ENCODE data around the gene CCDC69.

Gene CCDC69, protein sequence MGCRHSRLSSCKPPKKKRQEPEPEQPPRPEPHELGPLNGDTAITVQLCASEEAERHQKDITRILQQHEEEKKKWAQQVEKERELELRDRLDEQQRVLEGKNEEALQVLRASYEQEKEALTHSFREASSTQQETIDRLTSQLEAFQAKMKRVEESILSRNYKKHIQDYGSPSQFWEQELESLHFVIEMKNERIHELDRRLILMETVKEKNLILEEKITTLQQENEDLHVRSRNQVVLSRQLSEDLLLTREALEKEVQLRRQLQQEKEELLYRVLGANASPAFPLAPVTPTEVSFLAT

GRCh38 chr5:151223447-151224264 is at the start of gene CCDC69:
Gene CCDC69, minus strand, starts transcription at chr5:151224092. Its CDS starts 122 bp downstream, at chr5:151223970.
- H3K27ac ChIP-seq = no peak within 1 kb of the TSS

GRCh38 chr5:151271336-151271735 is 47.4 kb upstream of the CCDC69 start:
- TF ChIP-seq ZFX (IDR thresholded peaks at IDR 0.05; ENCODE audit: borderline replicate concordance) = no peak
- TF ChIP-seq, protein P1, sequence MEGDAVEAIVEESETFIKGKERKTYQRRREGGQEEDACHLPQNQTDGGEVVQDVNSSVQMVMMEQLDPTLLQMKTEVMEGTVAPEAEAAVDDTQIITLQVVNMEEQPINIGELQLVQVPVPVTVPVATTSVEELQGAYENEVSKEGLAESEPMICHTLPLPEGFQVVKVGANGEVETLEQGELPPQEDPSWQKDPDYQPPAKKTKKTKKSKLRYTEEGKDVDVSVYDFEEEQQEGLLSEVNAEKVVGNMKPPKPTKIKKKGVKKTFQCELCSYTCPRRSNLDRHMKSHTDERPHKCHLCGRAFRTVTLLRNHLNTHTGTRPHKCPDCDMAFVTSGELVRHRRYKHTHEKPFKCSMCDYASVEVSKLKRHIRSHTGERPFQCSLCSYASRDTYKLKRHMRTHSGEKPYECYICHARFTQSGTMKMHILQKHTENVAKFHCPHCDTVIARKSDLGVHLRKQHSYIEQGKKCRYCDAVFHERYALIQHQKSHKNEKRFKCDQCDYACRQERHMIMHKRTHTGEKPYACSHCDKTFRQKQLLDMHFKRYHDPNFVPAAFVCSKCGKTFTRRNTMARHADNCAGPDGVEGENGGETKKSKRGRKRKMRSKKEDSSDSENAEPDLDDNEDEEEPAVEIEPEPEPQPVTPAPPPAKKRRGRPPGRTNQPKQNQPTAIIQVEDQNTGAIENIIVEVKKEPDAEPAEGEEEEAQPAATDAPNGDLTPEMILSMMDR (IDR thresholded peaks at IDR 0.05) = no peak

More at GRCh38 chr5:151223447-151224264, at the start of gene CCDC69:
- TF ChIP-seq, protein P1 (IDR thresholded peaks at IDR 0.05) = peak; percentile 31
- no peak for TF ChIP-seq ZFX (IDR thresholded peaks at IDR 0.05; ENCODE audit: borderline replicate concordance)

GRCh38 chr5:151270599-151270998 is 46.7 kb upstream of the CCDC69 start:
- TF ChIP-seq, protein P1 (IDR thresholded peaks at IDR 0.05) = no peak
- TF ChIP-seq ZFX (IDR thresholded peaks at IDR 0.05; ENCODE audit: borderline replicate concordance) = no peak
- H3K27ac ChIP-seq = no peak overlapping the region

More at GRCh38 chr5:151271336-151271735, 47.4 kb upstream of the CCDC69 start:
- H3K27ac ChIP-seq = no peak overlapping the region

GRCh38 chr5:151267491-151268260 is 43.8 kb upstream of the CCDC69 start:
- TF ChIP-seq, protein P1 (IDR thresholded peaks at IDR 0.05) = no peak
- TF ChIP-seq ZFX (IDR thresholded peaks at IDR 0.05; ENCODE audit: borderline replicate concordance) = no peak
- H3K27ac ChIP-seq = no peak overlapping the region

GRCh38 chr5:151264113-151264512 is 40.2 kb upstream of the CCDC69 start:
- no peak overlapping the region for H3K27ac ChIP-seq
- TF ChIP-seq, protein P1 (IDR thresholded peaks at IDR 0.05) = 0 out of 2 replicates have a peak, but pooled peaks have one; percentile 5
- TF ChIP-seq ZFX (IDR thresholded peaks at IDR 0.05; ENCODE audit: borderline replicate concordance) = no peak

- H3K27ac ChIP-seq = no peak overlapping the region
- no peak for TF ChIP-seq ZFX (IDR thresholded peaks at IDR 0.05; ENCODE audit: borderline replicate concordance)
- TF ChIP-seq, protein P1 (IDR thresholded peaks at IDR 0.05) = no peak
These were observed 38.6 kb upstream of the CCDC69 start for GRCh38 chr5:151262532-151262931.

Measured in 22Rv1 (cell line).